ENCODE data around the gene PDCD1. TPM values are rescaled to one million over a fixed set of nuclear protein-coding genes. Genes with fewer than 3 reads are reported as not detected.
"Not testable (repeated sequence)": the region's sequence is repeated elsewhere in the genome, so short reads cannot be mapped to it uniquely, and the experiment has no call there.

The PDCD1 gene
- total RNA-seq (1.6 TPM), polyA plus RNA-seq (ENCODE audit: insufficient read depth, low read depth, low replicate concordance) (0.49 TPM)
- long read RNA-seq, donor 1: 0 reads
- long read RNA-seq, donor 2: 0 reads
- long read RNA-seq, donor 3: 0 reads
- long read RNA-seq, donor 4: 0 reads
- long read RNA-seq, donor 5: 0 reads
- long read RNA-seq, donor 6: 0 reads
- long read RNA-seq, donor 7: 0 reads
- long read RNA-seq, donor 8: 0 reads
- long read RNA-seq, donor 9: 0 reads
- long read RNA-seq, donor 10: 0 reads

DNA sequence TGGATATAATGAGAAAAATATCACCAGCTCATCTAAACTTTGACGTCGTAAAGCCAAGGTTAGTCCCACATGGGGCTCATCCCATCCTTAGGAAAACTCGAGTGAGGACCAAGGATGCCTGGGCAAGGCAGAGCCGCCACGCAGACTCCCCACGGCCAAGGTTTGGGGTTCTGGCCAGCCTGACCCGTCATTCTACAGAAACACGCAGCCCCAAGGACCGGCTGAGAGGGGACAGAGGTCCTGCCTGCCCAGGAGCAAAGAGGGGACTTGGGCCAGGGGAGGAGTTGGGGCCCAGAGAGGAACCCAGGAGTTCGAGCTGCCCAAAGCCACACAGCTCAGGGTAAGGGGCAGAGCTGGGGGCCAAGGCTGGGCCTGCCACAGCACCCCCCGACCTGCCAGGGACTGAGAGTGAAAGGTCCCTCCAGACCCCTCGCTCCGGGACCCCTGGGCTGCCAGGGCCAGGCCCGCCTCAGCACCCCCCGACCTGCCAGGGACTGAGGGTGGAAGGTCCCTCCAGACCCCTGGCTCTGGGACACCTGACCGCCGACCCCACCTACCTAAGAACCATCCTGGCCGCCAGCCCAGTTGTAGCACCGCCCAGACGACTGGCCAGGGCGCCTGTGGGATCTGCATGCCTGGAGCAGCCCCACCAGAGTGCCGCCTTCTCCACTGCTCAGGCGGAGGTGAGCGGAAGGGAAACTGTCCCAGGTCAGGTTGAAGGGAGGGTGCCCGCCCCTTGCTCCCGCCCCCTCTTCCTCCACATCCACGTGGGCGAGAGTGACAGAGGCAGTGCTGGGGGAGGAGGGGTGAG, at the start of gene PDCD1:
Gene PDCD1, minus strand, starts transcription at position 689 of the 811 bp plus-strand sequence. Its CDS starts 56 bp downstream, at position 633.
- H3K4me3 ChIP-seq (ENCODE audit: low read length in 3 of 3): no peak within 1 kb of the TSS
- DNase-seq: peak; percentile 42 to 88 (median 69)

DNA sequence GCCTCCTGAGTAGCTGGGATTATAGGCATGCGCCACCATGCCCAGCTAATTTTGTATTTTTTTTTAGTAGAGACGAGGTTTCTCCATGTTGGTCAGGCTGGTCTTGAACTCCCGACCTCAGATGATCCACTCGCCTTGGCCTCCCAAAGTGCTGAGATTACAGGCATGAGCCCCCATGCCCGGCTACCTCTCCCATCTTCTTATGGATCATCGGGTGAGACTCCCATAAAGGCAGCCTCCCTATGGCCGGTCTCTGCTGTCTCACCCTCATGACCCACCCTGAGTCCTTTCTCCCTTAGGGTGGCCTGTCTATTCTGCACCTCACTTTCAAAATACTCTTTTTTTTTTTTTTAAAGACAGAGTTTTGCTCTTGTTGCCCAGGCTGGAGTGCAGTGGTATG, 49.1 kb upstream of the PDCD1 start:
- H3K36me3 ChIP-seq (ENCODE audit: control insufficient read depth in 2 of 3, insufficient read depth in 3 of 3, low read length in 3 of 3); FAIRE-seq; H3K27ac ChIP-seq (ENCODE audit: low read depth in 2 of 2, low read length in 2 of 2); H3K27me3 ChIP-seq (ENCODE audit: control insufficient read depth, insufficient read depth, low read length); DNase-seq; intact Hi-C loops (cut with DNase I); H3K4me1 ChIP-seq (ENCODE audit: control insufficient read depth in 2 of 3, insufficient read depth in 2 of 3, low read depth in 1 of 3, low read length in 3 of 3); H3K9ac ChIP-seq (ENCODE audit: low read length in 3 of 3); H3K4me3 ChIP-seq (ENCODE audit: low read length in 3 of 3); H3K9me3 ChIP-seq (ENCODE audit: control insufficient read depth in 2 of 3, insufficient read depth in 1 of 3, low read length in 3 of 3): not testable (repeated sequence)

More for the DNA sequence above, at the start of gene PDCD1:
- peak within 1 kb of the TSS in 1 of 2 donors; percentile 64 for H3K27ac ChIP-seq (ENCODE audit: low read depth in 2 of 2, low read length in 2 of 2)
- H3K27me3 ChIP-seq (ENCODE audit: control insufficient read depth, insufficient read depth, low read length): no peaks in the 10 kb centered on the region
- H3K36me3 ChIP-seq (ENCODE audit: control insufficient read depth in 2 of 3, insufficient read depth in 3 of 3, low read length in 3 of 3): no peaks in the 10 kb centered on the region
- no peaks in the 10 kb centered on the region for H3K9me3 ChIP-seq (ENCODE audit: control insufficient read depth in 2 of 3, insufficient read depth in 1 of 3, low read length in 3 of 3)
- no peak for FAIRE-seq
- TF ChIP-seq, protein P1, sequence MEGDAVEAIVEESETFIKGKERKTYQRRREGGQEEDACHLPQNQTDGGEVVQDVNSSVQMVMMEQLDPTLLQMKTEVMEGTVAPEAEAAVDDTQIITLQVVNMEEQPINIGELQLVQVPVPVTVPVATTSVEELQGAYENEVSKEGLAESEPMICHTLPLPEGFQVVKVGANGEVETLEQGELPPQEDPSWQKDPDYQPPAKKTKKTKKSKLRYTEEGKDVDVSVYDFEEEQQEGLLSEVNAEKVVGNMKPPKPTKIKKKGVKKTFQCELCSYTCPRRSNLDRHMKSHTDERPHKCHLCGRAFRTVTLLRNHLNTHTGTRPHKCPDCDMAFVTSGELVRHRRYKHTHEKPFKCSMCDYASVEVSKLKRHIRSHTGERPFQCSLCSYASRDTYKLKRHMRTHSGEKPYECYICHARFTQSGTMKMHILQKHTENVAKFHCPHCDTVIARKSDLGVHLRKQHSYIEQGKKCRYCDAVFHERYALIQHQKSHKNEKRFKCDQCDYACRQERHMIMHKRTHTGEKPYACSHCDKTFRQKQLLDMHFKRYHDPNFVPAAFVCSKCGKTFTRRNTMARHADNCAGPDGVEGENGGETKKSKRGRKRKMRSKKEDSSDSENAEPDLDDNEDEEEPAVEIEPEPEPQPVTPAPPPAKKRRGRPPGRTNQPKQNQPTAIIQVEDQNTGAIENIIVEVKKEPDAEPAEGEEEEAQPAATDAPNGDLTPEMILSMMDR (IDR thresholded peaks at IDR 0.05; ENCODE audit: borderline replicate concordance, extremely low read depth, insufficient read depth): no peak
- intact Hi-C loops (cut with DNase I): no loop called here
- no peak within 1 kb of the TSS for H3K9ac ChIP-seq (ENCODE audit: low read length in 3 of 3)
- H3K4me1 ChIP-seq (ENCODE audit: control insufficient read depth in 2 of 3, insufficient read depth in 2 of 3, low read depth in 1 of 3, low read length in 3 of 3): peaks cover 0 to 6% (median 0%) of the 10 kb centered on the region in 3 donors

DNA sequence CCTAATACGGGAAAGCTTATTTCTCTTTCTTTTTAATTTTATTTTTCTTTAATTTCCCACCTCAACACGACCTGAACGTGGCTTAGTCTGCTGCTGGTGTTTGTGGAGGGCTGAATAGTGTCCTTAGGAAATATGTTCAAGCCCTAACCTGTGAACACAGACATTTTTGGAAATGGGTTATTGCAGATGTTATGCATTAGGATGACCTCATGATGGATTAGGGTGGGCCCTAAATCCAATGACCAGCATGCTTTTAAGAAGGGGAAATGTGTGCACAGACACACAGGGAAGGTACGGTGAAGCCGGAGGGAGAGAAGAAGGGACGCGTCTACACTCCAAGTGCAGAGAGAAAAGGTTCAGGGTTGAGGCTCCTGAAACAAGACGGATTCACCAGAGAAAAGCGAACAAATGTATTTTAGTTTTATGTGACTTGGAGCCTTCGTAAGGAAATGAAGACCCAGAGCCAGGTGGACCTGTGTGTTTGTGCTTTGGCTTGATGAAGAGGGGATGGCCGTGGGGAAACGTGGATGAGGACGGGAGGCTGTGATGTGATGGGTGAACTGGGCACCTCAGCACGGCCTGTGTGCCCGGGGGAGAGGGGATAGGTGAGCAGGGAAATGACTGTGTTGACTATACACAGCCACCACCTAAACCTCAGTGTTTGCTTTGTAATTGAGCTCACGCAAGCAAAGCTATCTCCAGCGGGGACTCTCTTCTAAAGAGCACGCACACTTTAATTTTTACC, 48.3 kb upstream of the PDCD1 start:
- H3K9ac ChIP-seq (ENCODE audit: low read length in 3 of 3): no peak overlapping the region
- intact Hi-C loops (cut with DNase I): no loop called here
- FAIRE-seq: no peak
- TF ChIP-seq, protein P1 (IDR thresholded peaks at IDR 0.05; ENCODE audit: borderline replicate concordance, extremely low read depth, insufficient read depth): no peak
- no peaks in the 10 kb centered on the region for H3K4me1 ChIP-seq (ENCODE audit: control insufficient read depth in 2 of 3, insufficient read depth in 2 of 3, low read depth in 1 of 3, low read length in 3 of 3)
- H3K27me3 ChIP-seq (ENCODE audit: control insufficient read depth, insufficient read depth, low read length): no peaks in the 10 kb centered on the region
- DNase-seq: no peak
- no peak overlapping the region for H3K4me3 ChIP-seq (ENCODE audit: low read length in 3 of 3)
- no peak overlapping the region for H3K27ac ChIP-seq (ENCODE audit: low read depth in 2 of 2, low read length in 2 of 2)
- no peaks in the 10 kb centered on the region for H3K36me3 ChIP-seq (ENCODE audit: control insufficient read depth in 2 of 3, insufficient read depth in 3 of 3, low read length in 3 of 3)
- H3K9me3 ChIP-seq (ENCODE audit: control insufficient read depth in 2 of 3, insufficient read depth in 1 of 3, low read length in 3 of 3): no peaks in the 10 kb centered on the region

DNA sequence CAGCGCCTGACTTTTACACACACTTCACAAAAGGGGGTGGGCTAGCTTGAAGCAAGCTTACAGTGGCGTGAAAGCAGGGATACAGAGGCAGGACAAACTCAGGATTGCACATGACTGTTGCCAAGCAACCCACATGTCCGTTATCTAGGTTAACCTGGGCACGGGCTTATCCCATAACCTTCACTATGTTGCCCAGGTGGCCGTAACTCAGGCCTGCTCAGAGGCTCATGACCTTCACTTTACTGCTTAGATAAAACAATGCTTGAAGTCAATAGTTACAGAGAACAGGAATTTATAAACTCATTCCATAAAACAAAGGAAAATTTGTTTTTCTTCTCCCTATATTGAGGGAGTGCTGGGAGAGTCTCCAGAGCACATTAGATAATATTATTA, 47.7 kb upstream of the PDCD1 start:
- H3K4me1 ChIP-seq (ENCODE audit: control insufficient read depth in 2 of 3, insufficient read depth in 2 of 3, low read depth in 1 of 3, low read length in 3 of 3); H3K36me3 ChIP-seq (ENCODE audit: control insufficient read depth in 2 of 3, insufficient read depth in 3 of 3, low read length in 3 of 3); H3K4me3 ChIP-seq (ENCODE audit: low read length in 3 of 3); DNase-seq; intact Hi-C loops (cut with DNase I); FAIRE-seq; H3K27ac ChIP-seq (ENCODE audit: low read depth in 2 of 2, low read length in 2 of 2); H3K27me3 ChIP-seq (ENCODE audit: control insufficient read depth, insufficient read depth, low read length); H3K9me3 ChIP-seq (ENCODE audit: control insufficient read depth in 2 of 3, insufficient read depth in 1 of 3, low read length in 3 of 3); H3K9ac ChIP-seq (ENCODE audit: low read length in 3 of 3): not testable (repeated sequence)

Data from kidney (tissue), 22 donors.